ENCODE measurements around the gene ILF3.

ILF3 gene

DNA sequence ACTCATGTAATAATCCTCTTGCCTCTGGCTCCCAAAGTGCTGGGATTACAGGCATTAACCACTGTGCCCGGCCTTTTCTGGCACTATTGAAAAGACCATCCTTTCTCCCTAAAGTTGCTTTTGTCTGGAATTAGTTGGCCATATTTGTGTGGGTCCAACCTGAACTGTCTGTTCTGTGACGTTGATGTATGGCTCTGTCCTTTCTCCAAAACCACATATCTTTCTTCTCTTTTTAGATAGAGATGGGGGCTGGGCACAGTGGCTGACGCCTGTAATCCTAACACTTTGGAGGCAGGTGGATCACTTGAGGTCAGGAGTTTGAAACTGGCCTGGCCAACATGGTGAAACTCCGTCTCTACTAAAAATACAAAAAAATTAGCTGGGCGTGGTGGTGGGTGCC, 81.6 kb downstream of the ILF3 start:
- peaks cover 95% of the 10 kb centered on the region for H3K79me2 ChIP-seq (ENCODE audit: control insufficient read depth, low read length)
- TF ChIP-seq, protein P1, sequence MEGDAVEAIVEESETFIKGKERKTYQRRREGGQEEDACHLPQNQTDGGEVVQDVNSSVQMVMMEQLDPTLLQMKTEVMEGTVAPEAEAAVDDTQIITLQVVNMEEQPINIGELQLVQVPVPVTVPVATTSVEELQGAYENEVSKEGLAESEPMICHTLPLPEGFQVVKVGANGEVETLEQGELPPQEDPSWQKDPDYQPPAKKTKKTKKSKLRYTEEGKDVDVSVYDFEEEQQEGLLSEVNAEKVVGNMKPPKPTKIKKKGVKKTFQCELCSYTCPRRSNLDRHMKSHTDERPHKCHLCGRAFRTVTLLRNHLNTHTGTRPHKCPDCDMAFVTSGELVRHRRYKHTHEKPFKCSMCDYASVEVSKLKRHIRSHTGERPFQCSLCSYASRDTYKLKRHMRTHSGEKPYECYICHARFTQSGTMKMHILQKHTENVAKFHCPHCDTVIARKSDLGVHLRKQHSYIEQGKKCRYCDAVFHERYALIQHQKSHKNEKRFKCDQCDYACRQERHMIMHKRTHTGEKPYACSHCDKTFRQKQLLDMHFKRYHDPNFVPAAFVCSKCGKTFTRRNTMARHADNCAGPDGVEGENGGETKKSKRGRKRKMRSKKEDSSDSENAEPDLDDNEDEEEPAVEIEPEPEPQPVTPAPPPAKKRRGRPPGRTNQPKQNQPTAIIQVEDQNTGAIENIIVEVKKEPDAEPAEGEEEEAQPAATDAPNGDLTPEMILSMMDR (IDR thresholded peaks at IDR 0.05; ENCODE audit: low read depth, low read length, poor library complexity, severe bottlenecking): no peak
- no peak for TF ChIP-seq EZH2phosphoT487 (IDR thresholded peaks at IDR 0.05; ENCODE audit: borderline replicate concordance, low read length)
- H3K4me1 ChIP-seq (ENCODE audit: control insufficient read depth, low read length): peaks cover 63% of the 10 kb centered on the region
- no peak overlapping the region for H3K27ac ChIP-seq (ENCODE audit: low read depth, low read length)
- no peak overlapping the region for H3K4me3 ChIP-seq (ENCODE audit: low read length)
- peaks cover 2% of the 10 kb centered on the region for H3K36me3 ChIP-seq (ENCODE audit: control insufficient read depth, low read length)
- no peaks in the 10 kb centered on the region for H3K9me3 ChIP-seq (ENCODE audit: control insufficient read depth, insufficient read depth, low read length)
- peaks cover 8% of the 10 kb centered on the region; the same call in 1 of the 2 replicates for H4K20me1 ChIP-seq (ENCODE audit: control insufficient read depth, insufficient read depth, low read depth, low read length)
- H3K27me3 ChIP-seq (ENCODE audit: control insufficient read depth, low read length): no peaks in the 10 kb centered on the region
- H3K9me2 ChIP-seq (replicated peaks; ENCODE audit: control insufficient read depth, low read length): no peaks in the 10 kb centered on the region
- H3K4me2 ChIP-seq (ENCODE audit: low read length): no peak overlapping the region
- peaks cover 5% of the 10 kb centered on the region; the same call in 1 of the 2 replicates for H3F3A ChIP-seq (ENCODE audit: control insufficient read depth, insufficient read depth)

DNA sequence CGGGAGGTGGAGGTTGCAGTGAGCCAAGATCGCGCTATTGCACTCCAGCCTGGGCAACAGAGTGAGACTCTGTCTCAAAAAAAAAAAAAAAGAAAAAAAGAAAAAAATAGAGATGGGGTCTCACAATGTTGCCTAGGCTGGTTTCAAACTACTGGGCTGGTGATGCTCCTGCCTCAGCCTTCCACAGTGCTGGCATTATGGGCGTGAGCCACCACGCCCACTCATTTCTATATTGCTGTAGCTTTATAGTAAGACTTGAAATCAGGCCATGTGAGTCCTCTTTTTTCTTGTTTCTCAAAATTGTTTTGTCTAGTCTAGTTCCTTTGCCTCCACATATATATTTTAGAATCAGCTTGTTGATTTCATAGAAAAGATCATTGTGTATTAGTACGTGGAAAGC, 82.0 kb downstream of the ILF3 start:
- no peaks in the 10 kb centered on the region for H3K9me2 ChIP-seq (replicated peaks; ENCODE audit: control insufficient read depth, low read length)
- peaks cover 63% of the 10 kb centered on the region for H3K4me1 ChIP-seq (ENCODE audit: control insufficient read depth, low read length)
- H3K4me2 ChIP-seq (ENCODE audit: low read length): no peak overlapping the region
- no peaks in the 10 kb centered on the region for H3K27me3 ChIP-seq (ENCODE audit: control insufficient read depth, low read length)
- peaks cover 4% of the 10 kb centered on the region; the same call in 1 of the 2 replicates for H4K20me1 ChIP-seq (ENCODE audit: control insufficient read depth, insufficient read depth, low read depth, low read length)
- TF ChIP-seq, protein P1 (IDR thresholded peaks at IDR 0.05; ENCODE audit: low read depth, low read length, poor library complexity, severe bottlenecking): no peak
- TF ChIP-seq EZH2phosphoT487 (IDR thresholded peaks at IDR 0.05; ENCODE audit: borderline replicate concordance, low read length): no peak
- H3K9me3 ChIP-seq (ENCODE audit: control insufficient read depth, insufficient read depth, low read length): no peaks in the 10 kb centered on the region
- peaks cover 5% of the 10 kb centered on the region; the same call in 1 of the 2 replicates for H3F3A ChIP-seq (ENCODE audit: control insufficient read depth, insufficient read depth)
- H3K4me3 ChIP-seq (ENCODE audit: low read length): no peak overlapping the region
- no peak overlapping the region for H3K27ac ChIP-seq (ENCODE audit: low read depth, low read length)
- peaks cover 95% of the 10 kb centered on the region for H3K79me2 ChIP-seq (ENCODE audit: control insufficient read depth, low read length)
- no peaks in the 10 kb centered on the region; the same call in 1 of the 2 replicates for H3K36me3 ChIP-seq (ENCODE audit: control insufficient read depth, low read length)

DNA sequence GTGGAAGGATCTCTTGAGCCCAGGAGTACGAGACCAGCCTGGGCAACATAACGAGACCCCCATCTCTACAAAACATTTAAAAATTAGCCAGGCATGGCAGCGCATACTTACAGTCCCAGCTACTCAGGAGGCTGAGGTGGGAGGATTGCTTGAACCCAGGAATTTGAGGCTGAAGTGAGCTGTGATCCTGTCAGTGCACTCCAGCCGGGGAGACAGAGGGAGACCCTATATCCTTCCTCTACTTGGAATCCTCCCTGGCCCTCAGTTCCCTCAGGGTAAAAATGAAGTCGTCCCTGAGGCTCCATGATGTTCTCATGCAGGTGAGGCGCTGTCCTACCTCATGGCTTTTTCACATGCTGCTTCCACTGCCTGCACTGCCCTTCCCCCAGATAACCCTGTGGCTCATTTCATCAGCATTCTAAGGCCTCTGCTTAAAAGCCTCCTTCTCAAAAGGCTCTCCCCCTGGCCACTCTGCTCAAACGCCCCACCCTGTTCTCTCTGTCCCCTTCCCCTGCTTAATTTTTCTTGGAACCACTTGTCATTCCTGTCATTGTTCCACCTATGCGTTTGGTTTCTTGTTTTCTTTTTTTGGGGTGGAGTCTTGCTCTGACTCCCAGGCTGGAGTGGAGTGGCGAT, 82.9 kb downstream of the ILF3 start:
- Histone ChIP-seq H4K20me1 (ENCODE audit: control insufficient read depth, insufficient read depth, low read depth, low read length) (0 out of 2 replicates have a peak, but pooled peaks cover 6% of the 10 kb centered on the region), H3K27ac (ENCODE audit: low read depth, low read length) (no peak overlapping the region), H3K36me3 (ENCODE audit: control insufficient read depth, low read length) (no peaks in the 10 kb centered on the region; the same call in 1 of the 2 replicates), H3K4me1 (ENCODE audit: control insufficient read depth, low read length) (peaks cover 55% of the 10 kb centered on the region), H3K27me3 (ENCODE audit: control insufficient read depth, low read length) (no peaks in the 10 kb centered on the region), H3K9me3 (ENCODE audit: control insufficient read depth, insufficient read depth, low read length) (no peaks in the 10 kb centered on the region), H3K9me2 (replicated peaks; ENCODE audit: control insufficient read depth, low read length) (no peaks in the 10 kb centered on the region), H3K79me2 (ENCODE audit: control insufficient read depth, low read length) (peaks cover 95% of the 10 kb centered on the region), H3K4me2 (ENCODE audit: low read length) (no peak overlapping the region), H3K4me3 (ENCODE audit: low read length) (no peak overlapping the region), H3F3A (ENCODE audit: control insufficient read depth, insufficient read depth) (peaks cover 5% of the 10 kb centered on the region; the same call in 1 of the 2 replicates)
- no peak for TF ChIP-seq EZH2phosphoT487 (IDR thresholded peaks at IDR 0.05; ENCODE audit: borderline replicate concordance, low read length)
- TF ChIP-seq, protein P1 (IDR thresholded peaks at IDR 0.05; ENCODE audit: low read depth, low read length, poor library complexity, severe bottlenecking): no peak
